Esophagus muscularis mucosa (tissue), 3 donors: Measurements from ENCODE around the gene DMAC2.
"Not testable (repeated sequence)": the region's sequence is repeated elsewhere in the genome, so short reads cannot be mapped to it uniquely, and the experiment has no call there.

Experiments used
- POLR2A ChIP-seq: fragments of 450-650 bp; IDR thresholded peaks from one replicate; pipeline ENCODE4 v1.6.1; 2017; ENCODE audit warnings: antibody characterized with exemption, moderate library complexity, mild to moderate bottlenecking, low read depth
- TF ChIP-seq, protein P1 (sequence below), 3 experiments: fragments of 200-600 bp in 2 of 3; fragments of 450-650 bp in 1 of 3; sonication (generic) in 2 of 3; IDR thresholded peaks; one replicate each; pipeline ENCODE4 v1.5.1; 2017 to 2019; ENCODE audit warnings: antibody characterized with exemption in 3 of 3, mild to moderate bottlenecking in 2 of 3, moderate library complexity in 1 of 3

- TF ChIP-seq, protein P1, sequence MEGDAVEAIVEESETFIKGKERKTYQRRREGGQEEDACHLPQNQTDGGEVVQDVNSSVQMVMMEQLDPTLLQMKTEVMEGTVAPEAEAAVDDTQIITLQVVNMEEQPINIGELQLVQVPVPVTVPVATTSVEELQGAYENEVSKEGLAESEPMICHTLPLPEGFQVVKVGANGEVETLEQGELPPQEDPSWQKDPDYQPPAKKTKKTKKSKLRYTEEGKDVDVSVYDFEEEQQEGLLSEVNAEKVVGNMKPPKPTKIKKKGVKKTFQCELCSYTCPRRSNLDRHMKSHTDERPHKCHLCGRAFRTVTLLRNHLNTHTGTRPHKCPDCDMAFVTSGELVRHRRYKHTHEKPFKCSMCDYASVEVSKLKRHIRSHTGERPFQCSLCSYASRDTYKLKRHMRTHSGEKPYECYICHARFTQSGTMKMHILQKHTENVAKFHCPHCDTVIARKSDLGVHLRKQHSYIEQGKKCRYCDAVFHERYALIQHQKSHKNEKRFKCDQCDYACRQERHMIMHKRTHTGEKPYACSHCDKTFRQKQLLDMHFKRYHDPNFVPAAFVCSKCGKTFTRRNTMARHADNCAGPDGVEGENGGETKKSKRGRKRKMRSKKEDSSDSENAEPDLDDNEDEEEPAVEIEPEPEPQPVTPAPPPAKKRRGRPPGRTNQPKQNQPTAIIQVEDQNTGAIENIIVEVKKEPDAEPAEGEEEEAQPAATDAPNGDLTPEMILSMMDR (IDR thresholded peaks at IDR 0.05), result not testable (repeated sequence)
- not testable (repeated sequence) for TF ChIP-seq POLR2A
These were observed 47.2 kb upstream of the DMAC2 start for GRCh38 chr19:41486953-41487352.
